ENCODE results near the gene KCNAB3.

Gene KCNAB3

DNA sequence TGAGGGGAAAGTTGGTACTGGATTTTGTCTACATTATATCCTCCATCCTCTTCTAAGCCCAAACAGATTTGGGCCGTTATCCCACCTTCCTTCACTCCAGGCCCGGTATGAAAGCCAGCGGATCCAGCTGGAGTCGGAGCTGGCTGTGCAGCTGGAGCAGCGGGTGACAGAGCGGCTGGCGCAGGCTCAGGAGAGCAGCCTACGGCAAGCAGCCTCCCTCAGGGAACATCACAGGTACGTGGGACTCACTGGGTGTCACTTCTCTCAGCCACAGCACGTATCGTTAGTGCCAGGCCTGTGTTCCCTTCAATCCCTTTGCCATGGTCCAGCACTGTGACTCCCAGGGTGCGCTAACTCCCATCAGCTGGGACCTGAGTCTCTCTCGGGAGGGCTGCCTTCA, 13.6 kb upstream of the KCNAB3 start:
- TF ChIP-seq, protein P1, sequence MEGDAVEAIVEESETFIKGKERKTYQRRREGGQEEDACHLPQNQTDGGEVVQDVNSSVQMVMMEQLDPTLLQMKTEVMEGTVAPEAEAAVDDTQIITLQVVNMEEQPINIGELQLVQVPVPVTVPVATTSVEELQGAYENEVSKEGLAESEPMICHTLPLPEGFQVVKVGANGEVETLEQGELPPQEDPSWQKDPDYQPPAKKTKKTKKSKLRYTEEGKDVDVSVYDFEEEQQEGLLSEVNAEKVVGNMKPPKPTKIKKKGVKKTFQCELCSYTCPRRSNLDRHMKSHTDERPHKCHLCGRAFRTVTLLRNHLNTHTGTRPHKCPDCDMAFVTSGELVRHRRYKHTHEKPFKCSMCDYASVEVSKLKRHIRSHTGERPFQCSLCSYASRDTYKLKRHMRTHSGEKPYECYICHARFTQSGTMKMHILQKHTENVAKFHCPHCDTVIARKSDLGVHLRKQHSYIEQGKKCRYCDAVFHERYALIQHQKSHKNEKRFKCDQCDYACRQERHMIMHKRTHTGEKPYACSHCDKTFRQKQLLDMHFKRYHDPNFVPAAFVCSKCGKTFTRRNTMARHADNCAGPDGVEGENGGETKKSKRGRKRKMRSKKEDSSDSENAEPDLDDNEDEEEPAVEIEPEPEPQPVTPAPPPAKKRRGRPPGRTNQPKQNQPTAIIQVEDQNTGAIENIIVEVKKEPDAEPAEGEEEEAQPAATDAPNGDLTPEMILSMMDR (conservative IDR thresholded peaks at IDR 0.05; ENCODE audit: low read depth) = no peak
- no peak overlapping the region for H3K27ac ChIP-seq
- DNase-seq (ENCODE audit: low spot score) = no peak
- CTCF ChIA-PET = no interaction called here
- POLR2A ChIA-PET (ENCODE audit: low non-redundant PET) = interaction anchor here (0.5 kb wide), 1 partner anchor 55 kb away, joined by 3 read pairs; no protein-coding TSS in a partner anchor

DNA sequence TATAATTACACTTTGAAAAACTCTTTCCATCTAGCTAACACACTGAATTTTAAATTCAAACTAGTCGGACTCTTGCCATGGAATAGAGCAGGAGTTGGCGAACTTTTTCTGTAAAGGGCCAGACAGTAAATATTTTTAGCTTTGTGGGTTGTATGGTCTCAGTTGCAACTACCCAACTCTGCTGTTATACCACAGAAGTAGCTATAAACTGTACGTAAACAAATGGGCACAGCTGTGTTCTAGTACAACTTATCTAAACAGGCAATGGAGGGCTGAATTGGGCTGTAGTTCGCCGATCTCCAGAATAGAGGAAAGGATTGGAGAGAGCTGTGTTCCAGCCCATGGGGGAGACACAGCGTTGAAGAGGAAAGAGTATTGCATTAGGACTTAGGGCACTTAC, 11.1 kb upstream of the KCNAB3 start:
- TF ChIP-seq, protein P1 (conservative IDR thresholded peaks at IDR 0.05; ENCODE audit: low read depth) = no peak
- ChIA-PET POLR2A (ENCODE audit: low non-redundant PET) (no interaction called here), CTCF (interaction anchor here (0.6 kb wide), 1 partner anchor 170 kb away, joined by 3 read pairs; no protein-coding TSS in a partner anchor)
- H3K27ac ChIP-seq = no peak overlapping the region
- no peak for DNase-seq (ENCODE audit: low spot score)

DNA sequence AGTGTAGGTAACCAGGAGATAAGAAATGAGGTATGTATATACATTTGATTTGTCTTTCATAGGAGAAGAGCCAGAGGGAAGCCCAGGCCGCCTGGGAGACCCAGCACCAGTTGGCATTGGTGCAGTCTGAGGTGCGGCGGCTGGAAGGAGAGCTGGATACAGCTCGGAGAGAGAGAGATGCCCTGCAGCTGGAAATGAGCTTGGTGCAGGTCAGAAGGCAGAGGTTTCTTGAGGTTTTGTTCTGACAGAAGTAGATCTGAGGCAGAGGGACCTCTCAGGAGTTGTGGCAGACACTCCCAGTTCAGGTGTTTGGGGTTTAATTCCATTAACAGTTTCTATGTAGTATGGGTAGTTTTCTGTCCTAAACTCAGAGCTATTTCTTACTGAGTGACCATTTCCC, 10.4 kb upstream of the KCNAB3 start:
- TF ChIP-seq, protein P1 (conservative IDR thresholded peaks at IDR 0.05; ENCODE audit: low read depth) = no peak
- CTCF ChIA-PET = interaction anchor here (0.6 kb wide), 1 partner anchor 171 kb away, joined by 3 read pairs; no protein-coding TSS in a partner anchor
- H3K27ac ChIP-seq = no peak overlapping the region
- POLR2A ChIA-PET (ENCODE audit: low non-redundant PET) = no interaction called here
- no peak for DNase-seq (ENCODE audit: low spot score)

DNA sequence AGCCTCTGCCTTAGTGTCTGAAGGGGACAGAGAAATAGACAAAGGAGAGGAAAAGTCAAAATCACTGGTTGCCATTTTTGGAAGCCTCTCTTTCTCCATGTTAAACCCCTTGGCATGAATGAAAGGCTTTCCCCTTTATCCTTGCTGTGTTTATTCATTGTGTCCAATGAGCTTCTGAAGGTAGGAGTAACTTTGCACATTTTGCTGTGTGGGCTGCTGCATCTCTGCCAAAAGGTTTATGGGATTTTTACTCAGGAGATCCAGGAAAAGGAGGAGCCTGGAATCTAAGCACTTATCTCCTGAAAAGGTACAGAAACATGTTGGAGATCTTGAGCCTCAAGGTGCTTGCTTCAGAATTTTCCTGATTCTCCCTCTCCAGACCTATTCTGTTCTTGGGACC, 6.2 kb upstream of the KCNAB3 start:
- DNase-seq (ENCODE audit: low spot score) = no peak
- no peak overlapping the region for H3K27ac ChIP-seq
- TF ChIP-seq, protein P1 (conservative IDR thresholded peaks at IDR 0.05; ENCODE audit: low read depth) = no peak
- ChIA-PET POLR2A (ENCODE audit: low non-redundant PET) (interaction anchor here (0.5 to 0.6 kb wide), 2 partner anchors 106 to 236 kb away, joined by 3 read pairs; no protein-coding TSS in a partner anchor), CTCF (interaction anchor here (0.8 kb wide), 2 partner anchors 12 to 53 kb away, joined by 3 to 5 read pairs; no protein-coding TSS in a partner anchor)

DNA sequence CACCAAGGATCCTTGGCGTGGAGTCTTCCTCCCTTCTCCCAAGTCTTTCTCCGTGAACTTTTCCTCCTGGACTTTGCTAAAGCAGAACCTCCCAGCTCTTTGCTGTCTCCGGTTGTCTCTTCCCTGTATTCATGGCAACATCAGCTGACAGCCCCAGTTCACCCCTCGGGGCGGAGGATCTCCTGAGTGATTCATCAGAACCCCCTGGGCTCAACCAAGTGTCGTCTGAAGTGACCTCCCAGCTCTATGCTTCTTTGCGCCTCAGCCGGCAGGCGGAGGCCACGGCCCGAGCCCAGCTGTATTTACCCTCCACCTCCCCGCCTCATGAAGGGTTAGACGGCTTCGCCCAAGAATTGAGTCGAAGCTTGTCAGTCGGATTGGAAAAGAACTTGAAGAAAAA, 3.3 kb upstream of the KCNAB3 start:
- ChIA-PET POLR2A (ENCODE audit: low non-redundant PET) (interaction anchor here (0.6 to 1.5 kb wide), 3 partner anchors 11 to 72 kb away, joined by 3 to 4 read pairs (median 3); no protein-coding TSS in a partner anchor), CTCF (interaction anchor here (0.6 to 2.3 kb wide), 9 partner anchors 12 to 228 kb away, joined by 3 to 22 read pairs (median 4); partner anchors contain the start of genes EFNB3 and RNF227)
- peak; percentile 55 for DNase-seq (ENCODE audit: low spot score)
- TF ChIP-seq, protein P1 (conservative IDR thresholded peaks at IDR 0.05; ENCODE audit: low read depth) = no peak
- H3K27ac ChIP-seq = peak overlapping the region; percentile 80

DNA sequence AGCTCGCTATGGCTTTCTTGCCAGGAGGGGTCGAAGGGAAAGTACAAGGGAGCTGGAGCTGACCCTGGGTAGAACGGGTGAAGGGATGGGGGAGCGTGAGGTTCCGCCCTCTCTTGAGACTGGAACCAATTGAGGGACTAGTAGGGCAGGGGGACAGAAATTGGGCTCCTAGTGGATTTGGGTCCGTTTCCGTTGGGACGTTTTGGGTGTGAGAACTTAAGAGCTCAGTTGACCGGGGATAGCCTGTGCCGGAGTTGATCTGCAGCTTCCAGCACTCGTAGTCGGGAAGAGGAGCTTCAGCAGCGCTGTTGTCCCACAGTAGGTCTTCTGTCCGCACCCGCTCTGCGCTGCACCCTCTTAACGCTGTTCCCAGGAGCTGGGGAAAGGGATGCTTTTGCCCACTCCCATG, 2.8 kb upstream of the KCNAB3 start:
- TF ChIP-seq, protein P1 (conservative IDR thresholded peaks at IDR 0.05; ENCODE audit: low read depth) = no peak
- peak overlapping the region; percentile 80 for H3K27ac ChIP-seq
- DNase-seq (ENCODE audit: low spot score) = peak; percentile 44
- CTCF ChIA-PET = interaction anchor here (0.6 to 2.3 kb wide), 9 partner anchors 12 to 227 kb away, joined by 3 to 22 read pairs (median 4); partner anchors contain the start of genes EFNB3 and RNF227
- POLR2A ChIA-PET (ENCODE audit: low non-redundant PET) = interaction anchor here (0.5 to 1.5 kb wide), 5 partner anchors 12 to 72 kb away, joined by 3 to 4 read pairs (median 3); no protein-coding TSS in a partner anchor

All from RWPE1 (cell line).